Measurements from ENCODE around the gene CFAP99.

GRCh38 chr4:2459589-2460349 lies 41.0 kb downstream of the CFAP99 start:
- TF ChIP-seq CBX2 (IDR thresholded peaks at IDR 0.05; ENCODE audit: insufficient read depth, low read length, poor library complexity, severe bottlenecking), result no peak
- TF ChIP-seq ARNT (IDR thresholded peaks at IDR 0.05), result no peak

All from K562 (cell line).